ENCODE results near the gene TEDC2.

The TEDC2 gene

DNA sequence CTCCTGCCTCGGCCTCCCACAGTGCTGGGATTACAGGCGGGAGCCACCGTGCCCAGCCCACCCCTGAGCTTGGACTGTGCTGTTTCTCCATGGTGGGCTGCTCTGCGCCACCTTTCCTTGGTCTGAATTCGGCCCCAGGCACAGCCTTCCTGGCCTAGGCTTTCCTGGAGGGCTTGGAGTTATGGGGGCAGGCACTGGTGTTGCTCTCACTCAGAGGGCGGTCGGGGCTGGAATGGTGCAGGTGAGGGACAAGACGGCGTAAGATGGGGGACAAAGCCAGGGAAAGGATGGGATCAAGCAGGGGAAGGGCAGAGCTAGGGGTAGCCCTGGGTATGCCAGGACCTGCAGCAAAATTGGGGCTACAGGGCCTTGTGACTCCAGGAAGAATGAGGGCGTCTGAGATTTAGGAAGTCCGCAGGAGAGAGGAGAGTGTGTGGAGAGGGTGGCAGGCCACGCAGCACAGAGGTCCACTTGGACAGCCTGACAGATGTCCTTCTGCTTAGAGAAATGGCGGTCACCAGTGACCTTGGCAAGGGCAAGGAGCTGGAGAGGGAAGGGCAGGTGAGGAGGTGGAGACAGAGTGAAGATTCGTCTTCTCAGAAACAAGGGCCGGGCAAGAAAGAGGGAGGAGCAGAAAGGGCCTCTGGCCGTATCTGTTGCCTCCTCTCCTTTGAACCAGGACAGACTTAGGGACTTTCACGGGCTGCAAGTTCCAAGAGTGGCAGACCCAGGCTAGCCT is 52.3 kb downstream of the TEDC2 start:
- no peak for TF ChIP-seq ZFX (IDR thresholded peaks at IDR 0.05; ENCODE audit: borderline replicate concordance)
- peak overlapping the region; percentile 92 for H3K27ac ChIP-seq

GRCh38 chr16:2512735-2513404 is 53.0 kb downstream of the TEDC2 start:
- H3K27ac ChIP-seq: peak overlapping the region; percentile 92
- peak; percentile 23; the same call in 1 of the 2 replicates for TF ChIP-seq CTCF (IDR thresholded peaks at IDR 0.05)
- no peak for TF ChIP-seq ZFX (IDR thresholded peaks at IDR 0.05; ENCODE audit: borderline replicate concordance)

- TF ChIP-seq CTCF (IDR thresholded peaks at IDR 0.05) (no peak), ZFX (IDR thresholded peaks at IDR 0.05; ENCODE audit: borderline replicate concordance) (no peak)
These were observed 53.8 kb downstream of the TEDC2 start, which contains the start of gene ATP6V0C for GRCh38 chr16:2513405-2514332. Gene ATP6V0C, plus strand, starts transcription at chr16:2513952. Its CDS starts 152 bp downstream, at chr16:2514104.

More at GRCh38 chr16:2513405-2514332, 53.8 kb downstream of the TEDC2 start, which contains the start of gene ATP6V0C:
- peak within 1 kb of the TSS; percentile 92 for H3K27ac ChIP-seq

All from 22Rv1 (cell line).